ENCODE data around the gene IPCEF1. TPM values are rescaled to one million over a fixed set of nuclear protein-coding genes. Genes with fewer than 3 reads are reported as not detected.
A peak's percentile ranks its signal among the peaks of the same experiment; 100 is the strongest.

Gene IPCEF1
- total and polyA plus RNA-seq, 2 of the 8 experiments (the other 6 are each of a cell fraction or from before 2014, with no cell fraction given) = 0.41 to 0.78 TPM

DNA sequence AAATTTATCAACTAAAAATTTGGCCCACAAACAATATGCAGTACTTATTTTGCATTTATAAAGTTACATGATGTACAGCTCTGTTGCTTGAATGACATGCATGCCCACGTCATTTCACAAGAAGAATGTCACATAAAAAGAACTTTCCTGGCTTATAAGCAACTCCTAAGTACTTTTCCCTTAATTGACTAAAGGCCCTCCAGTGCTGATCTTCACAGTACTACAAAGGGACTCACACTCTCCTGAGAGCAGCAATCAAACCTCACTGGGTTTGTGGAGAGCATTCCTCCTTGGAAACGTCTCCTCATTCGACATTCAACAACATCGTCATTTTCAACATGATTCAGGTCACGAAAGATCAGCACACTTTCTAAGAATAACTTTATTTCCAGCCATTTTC lies 111.1 kb downstream of the IPCEF1 start:
- Histone ChIP-seq H3K14ac (ENCODE audit: insufficient read length) (no peak overlapping the region), H2BK12ac (ENCODE audit: low read depth, low read length) (no peak overlapping the region; the same call in 1 of the 2 replicates), H3K27ac (ENCODE audit: low read depth, low read length) (no peak overlapping the region), H3K23ac (ENCODE audit: insufficient read length) (no peak overlapping the region), H3K4me1 (replicated peaks in 1 of 4; ENCODE audit: control insufficient read depth in 3 of 4, insufficient read depth in 4 of 4, low read length in 3 of 4) (peaks cover 1 to 19% (median 12%) of the 10 kb centered on the region in 4 experiments; a peak in 5 of 7 replicates), H3K79me2 (ENCODE audit: control insufficient read depth in 1 of 2, insufficient read depth in 2 of 2, low read length in 2 of 2) (no peaks in the 10 kb centered on the region), H2BK15ac (ENCODE audit: low read length) (no peak overlapping the region), H3K56ac (replicated peaks; ENCODE audit: insufficient read length, low read depth, low read length) (no peak overlapping the region), H3K79me1 (ENCODE audit: low read depth, low read length) (no peaks in the 10 kb centered on the region), H4K20me1 (replicated peaks in 1 of 2; ENCODE audit: control insufficient read depth in 1 of 2, insufficient read depth in 2 of 2, low read length in 2 of 2) (no peaks in the 10 kb centered on the region), H3K9me3 (ENCODE audit: insufficient read depth in 2 of 2, low read depth in 1 of 2, low read length in 1 of 2) (no peaks in the 10 kb centered on the region), H4K91ac (replicated peaks; ENCODE audit: insufficient read length, low read length) (no peak overlapping the region), H4K8ac (ENCODE audit: extremely low read depth, insufficient read depth, low read length) (no peak overlapping the region), H2AFZ (ENCODE audit: low read length) (no peak overlapping the region; the same call in 1 of the 2 replicates), H2AK5ac (ENCODE audit: low read depth, low read length) (no peak overlapping the region), H3K18ac (ENCODE audit: extremely low read depth, low read length) (no peak overlapping the region), H2BK5ac (ENCODE audit: low read depth, low read length) (no peak overlapping the region), H2BK20ac (ENCODE audit: low read length) (0 out of 2 replicates have a peak overlapping the region, but pooled peaks have one; percentile 17), H3K36me3 (ENCODE audit: control insufficient read depth in 2 of 4, insufficient read depth in 4 of 4, low read length in 3 of 4) (no peaks in the 10 kb centered on the region), H3K27me3 (replicated peaks in 1 of 4; ENCODE audit: control insufficient read depth in 3 of 4, extremely low read depth in 1 of 4, insufficient read depth in 3 of 4, low read length in 3 of 4) (no peaks in the 10 kb centered on the region), H3K4me3 (ENCODE audit: extremely low read depth in 1 of 4, insufficient read depth in 2 of 4, low read depth in 3 of 4, low read length in 4 of 4) (no peak overlapping the region), H3K4ac (replicated peaks; ENCODE audit: insufficient read length, low read depth, low read length) (no peak overlapping the region), H2BK120ac (replicated peaks; ENCODE audit: low read depth, low read length) (no peak overlapping the region), H3K4me2 (ENCODE audit: insufficient read depth in 1 of 2, low read depth in 2 of 2, low read length in 2 of 2) (no peak overlapping the region), H3K23me2 (ENCODE audit: low read depth, low read length) (no peaks in the 10 kb centered on the region; the same call in 1 of the 2 replicates), H4K5ac (ENCODE audit: insufficient read length, low read depth, low read length) (no peak overlapping the region), H3K9ac (replicated peaks in 1 of 4; ENCODE audit: extremely low read depth in 1 of 4, low read depth in 3 of 4, low read length in 3 of 4) (no peak overlapping the region)
- TF ChIP-seq, protein P1, sequence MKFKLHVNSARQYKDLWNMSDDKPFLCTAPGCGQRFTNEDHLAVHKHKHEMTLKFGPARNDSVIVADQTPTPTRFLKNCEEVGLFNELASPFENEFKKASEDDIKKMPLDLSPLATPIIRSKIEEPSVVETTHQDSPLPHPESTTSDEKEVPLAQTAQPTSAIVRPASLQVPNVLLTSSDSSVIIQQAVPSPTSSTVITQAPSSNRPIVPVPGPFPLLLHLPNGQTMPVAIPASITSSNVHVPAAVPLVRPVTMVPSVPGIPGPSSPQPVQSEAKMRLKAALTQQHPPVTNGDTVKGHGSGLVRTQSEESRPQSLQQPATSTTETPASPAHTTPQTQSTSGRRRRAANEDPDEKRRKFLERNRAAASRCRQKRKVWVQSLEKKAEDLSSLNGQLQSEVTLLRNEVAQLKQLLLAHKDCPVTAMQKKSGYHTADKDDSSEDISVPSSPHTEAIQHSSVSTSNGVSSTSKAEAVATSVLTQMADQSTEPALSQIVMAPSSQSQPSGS (IDR thresholded peaks at IDR 0.05; ENCODE audit: low read length) = no peak
- TF ChIP-seq BCL11A (IDR thresholded peaks at IDR 0.05; ENCODE audit: low read depth in 2 of 2, low read length in 2 of 2) = no peak
- no peak for TF ChIP-seq NRF1 (IDR thresholded peaks at IDR 0.05; ENCODE audit: low read depth, low read length)
- TF ChIP-seq CBX8 (IDR thresholded peaks at IDR 0.05; ENCODE audit: borderline replicate concordance, low read depth, low read length) = no peak
- no peak for TF ChIP-seq CHD1 (IDR thresholded peaks at IDR 0.05; ENCODE audit: low read depth, low read length)
- no peak for TF ChIP-seq POLR2AphosphoS5 (IDR thresholded peaks at IDR 0.05; ENCODE audit: low read depth, low read length)
- TF ChIP-seq FOSL1 (IDR thresholded peaks at IDR 0.05; ENCODE audit: insufficient read depth, low read depth, low read length) = no peak
- WGBS, 2 experiments (ENCODE audit: extremely low coverage in 1 of 2, insufficient coverage in 1 of 2, insufficient read length in 1 of 2, insufficient replicate concordance in 2 of 2, low coverage in 1 of 2, low lambda C conversion rate in 2 of 2, missing lambda C conversion rate in 1 of 2) = 66% methylated on average over 5 of the region's 5 CpGs; no CpG with 5 or more reads in 1 of the 2 experiments
- DNase-seq (ENCODE audit: low read depth in 1 of 2, low spot score in 2 of 2) (no peak), FAIRE-seq (no peak)
- CTCF ChIA-PET (ENCODE audit: partially characterized antibody) = interaction anchor here (1.7 kb wide), 1 partner anchor 32 kb away, joined by 5 read pairs; no protein-coding TSS in a partner anchor
- POLR2A ChIA-PET (ENCODE audit: partially characterized antibody) = no interaction called here
